Stimulated activated CD8-positive, alpha-beta memory T cell treated with anti-CD3 and anti-CD28 coated beads, Interleukin-12 subunit alpha, Interleukin-12 subunit beta, amount 100 ng/mL, for 1 hour (primary cell): ENCODE measurements around the gene COPS9.

ENCODE experiments used
- DNase-seq: peaks from one replicate; pipeline ENCODE4 v3.0.0-alpha.2; 2020; ENCODE audit warnings: low read depth

The COPS9 gene

DNA sequence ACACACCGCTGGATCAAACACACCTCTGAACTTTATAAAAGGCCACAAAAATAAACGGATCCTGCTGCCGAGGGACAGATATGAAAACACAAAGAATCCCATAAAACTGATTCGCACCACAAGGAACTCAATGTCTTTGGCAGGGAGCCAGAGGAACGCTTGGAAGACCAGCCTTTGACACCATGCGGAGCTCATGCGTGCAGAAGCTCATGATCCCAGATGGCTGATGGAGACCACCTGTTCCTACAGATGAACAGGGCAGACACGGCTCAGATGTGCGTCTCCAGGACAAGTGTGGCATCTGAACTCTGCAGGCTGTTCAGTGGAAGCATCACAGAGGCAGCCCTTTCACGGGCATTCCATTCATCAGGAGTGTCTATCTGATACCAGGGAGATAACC is 24.9 kb downstream of the COPS9 start:
- no peak for DNase-seq

DNA sequence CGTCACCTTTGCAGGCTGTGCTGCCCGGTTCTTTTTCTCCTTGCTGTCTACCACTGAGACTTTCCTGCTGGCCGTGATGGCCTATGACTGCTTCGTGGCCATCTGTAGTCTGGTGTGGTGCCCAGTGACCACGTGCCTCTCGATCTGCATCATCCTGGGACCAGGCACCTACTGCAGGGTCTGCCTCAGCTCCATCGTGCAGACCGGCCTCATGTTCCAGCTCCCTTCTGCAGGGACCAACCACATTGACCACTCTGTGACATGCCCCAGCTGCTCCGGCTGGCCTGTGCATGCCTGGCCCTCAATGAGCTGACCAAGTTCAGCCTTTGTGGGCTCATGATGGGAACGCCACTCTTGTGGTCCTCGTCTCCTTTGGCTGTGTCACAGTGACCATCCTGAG is 26.7 kb downstream of the COPS9 start:
- DNase-seq = no peak

DNA sequence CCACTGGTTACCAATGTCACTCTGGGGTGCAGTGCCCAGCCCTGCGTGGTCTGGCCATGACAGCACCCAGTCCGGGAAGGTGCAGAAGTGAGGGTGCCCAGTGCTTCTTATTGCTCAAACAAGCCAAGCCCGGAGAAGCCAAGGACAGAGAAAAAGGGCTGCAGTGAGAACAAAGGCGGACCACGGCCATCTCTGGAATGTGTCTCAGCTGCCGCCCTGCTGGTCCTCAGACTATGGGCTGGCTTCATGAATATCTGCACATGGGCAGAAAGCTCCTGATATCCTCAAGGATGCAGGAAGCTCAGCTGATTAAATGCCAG is 28.7 kb downstream of the COPS9 start:
- DNase-seq = no peak

DNA sequence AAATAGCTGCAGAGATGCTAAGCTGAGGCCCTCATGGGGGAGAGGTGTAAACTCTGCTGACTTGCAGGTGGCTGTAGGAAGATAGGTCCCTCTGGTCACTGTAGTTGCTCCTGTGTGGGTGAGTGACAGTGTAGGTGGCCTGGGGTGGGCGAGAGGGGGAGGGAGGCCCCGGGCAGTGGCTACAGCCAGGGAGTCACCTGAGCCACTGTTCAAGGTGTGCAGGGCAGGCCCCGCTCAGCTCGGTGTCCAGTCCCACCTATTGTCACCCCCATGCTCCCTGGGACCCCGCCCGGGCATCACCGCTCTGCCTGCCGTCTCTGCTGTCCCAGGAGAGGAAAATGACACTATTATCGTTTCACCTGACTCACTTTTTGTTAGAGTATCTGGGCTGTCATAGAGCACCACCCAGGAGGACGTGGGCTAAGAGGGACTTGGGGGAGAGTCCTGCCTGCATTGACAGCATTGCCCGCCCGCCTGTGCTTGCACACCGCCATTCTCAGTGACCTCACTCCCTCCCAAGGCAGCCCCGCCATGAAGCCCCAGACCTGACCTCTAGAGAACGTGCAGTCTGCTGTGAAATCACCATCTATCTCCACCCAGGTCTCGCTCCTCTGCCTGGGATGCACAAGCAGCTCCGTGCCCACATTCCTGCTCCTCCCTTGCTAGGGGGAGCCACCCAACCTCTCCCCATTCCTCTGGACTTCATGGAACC is 29.2 kb downstream of the COPS9 start:
- no peak for DNase-seq

DNA sequence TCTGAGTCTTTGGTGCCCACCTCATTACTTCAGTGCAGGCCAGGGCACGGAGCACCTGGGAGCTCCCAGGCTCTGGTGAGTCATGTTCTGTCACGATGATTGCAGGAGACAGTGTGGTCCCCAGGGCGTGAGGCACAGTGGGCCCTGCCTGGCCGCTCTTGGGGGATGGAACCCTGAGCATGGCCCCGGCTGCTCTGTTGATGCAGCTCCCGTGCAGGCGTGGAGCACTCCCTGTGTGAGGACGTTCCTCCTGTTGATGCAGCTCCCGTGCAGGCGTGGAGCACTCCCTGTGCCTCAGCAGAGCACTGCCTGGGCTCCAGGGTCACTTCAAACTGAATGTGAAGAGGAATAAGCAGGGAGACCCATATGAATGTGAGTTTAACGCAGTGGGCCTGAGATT is 30.1 kb downstream of the COPS9 start:
- DNase-seq = no peak

DNA sequence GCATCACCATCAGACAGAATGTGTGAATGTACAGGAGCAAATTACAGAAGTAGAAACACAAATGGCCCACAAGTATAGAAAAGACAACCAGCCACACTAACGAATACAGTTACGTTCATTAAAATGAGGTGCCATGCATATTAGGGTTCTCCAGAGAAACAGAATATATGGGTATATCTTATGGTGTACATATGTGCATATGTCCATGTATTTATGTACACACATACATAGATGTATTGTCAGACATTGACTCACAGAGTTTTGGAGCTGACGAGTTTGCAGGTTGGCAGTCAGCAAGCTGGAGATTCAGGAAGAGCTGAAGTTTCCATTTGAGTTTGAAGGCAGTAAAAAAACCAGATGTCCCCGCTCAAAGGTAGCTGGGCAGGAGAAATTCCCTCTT is 33.0 kb downstream of the COPS9 start:
- no peak for DNase-seq

DNA sequence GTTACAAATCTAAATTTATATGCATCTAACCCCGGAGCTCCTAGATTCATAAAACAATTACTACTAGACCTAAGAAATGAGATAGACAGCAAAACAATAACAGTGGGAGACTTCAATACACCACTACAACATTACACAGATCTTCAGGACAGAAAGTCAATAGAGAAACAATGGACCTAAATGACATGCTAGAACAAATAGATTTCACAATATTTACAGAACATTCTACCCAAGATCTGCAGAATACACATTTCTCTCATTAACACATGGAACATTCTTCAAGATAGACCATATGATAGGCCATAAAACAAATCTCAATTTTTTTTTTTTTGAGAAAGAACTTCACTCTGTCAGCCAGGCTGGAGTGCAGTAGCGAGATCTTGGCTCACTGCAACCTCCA is 37.8 kb downstream of the COPS9 start:
- no peak for DNase-seq

DNA sequence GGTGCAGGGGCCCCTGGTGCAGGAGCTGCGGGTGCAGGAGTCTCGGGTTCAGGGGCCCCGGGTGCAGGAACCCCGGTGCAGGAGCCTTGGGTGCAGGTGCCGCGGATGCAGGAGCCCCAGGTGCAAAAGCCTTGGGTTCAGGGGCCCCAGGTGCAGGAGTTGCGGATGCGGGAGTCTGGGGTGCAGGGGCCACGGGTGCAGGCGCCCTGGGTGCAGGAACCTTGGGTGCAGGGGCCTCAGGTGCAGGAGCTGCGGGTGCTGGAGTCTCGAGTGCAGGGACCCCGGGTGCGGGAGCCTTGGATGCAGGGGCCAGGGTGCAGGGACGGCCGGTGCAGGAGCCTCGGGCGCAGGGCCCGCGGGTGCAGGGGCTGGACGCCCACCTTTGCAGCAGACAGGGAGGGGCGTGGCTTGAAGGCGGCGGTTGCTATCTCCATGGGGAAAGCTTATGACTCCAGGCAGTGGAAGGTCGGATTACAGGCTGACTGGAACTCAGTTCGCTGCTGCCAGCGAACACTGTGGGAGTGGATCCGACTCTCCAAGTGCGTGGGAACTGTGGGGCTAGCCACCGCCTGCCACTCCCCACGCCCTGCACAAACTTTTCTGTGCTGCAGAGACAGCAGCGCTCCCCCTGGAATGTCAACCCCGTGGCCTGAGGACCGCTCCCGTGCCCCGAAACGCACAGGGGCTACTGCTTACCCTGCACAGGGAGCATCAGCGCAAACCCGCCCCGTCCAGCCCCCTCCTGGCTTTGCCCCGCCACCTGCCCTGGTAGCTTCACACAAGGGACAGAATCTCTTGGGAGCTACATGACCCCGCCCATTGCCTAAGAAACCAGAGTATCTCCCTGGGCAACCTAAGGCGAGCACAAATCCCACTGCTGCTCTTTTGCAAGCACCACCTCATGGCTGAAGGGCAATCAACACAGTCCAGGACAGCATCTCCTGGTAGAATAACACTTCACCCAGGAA is 40.3 kb downstream of the COPS9 start:
- no peak for DNase-seq

DNA sequence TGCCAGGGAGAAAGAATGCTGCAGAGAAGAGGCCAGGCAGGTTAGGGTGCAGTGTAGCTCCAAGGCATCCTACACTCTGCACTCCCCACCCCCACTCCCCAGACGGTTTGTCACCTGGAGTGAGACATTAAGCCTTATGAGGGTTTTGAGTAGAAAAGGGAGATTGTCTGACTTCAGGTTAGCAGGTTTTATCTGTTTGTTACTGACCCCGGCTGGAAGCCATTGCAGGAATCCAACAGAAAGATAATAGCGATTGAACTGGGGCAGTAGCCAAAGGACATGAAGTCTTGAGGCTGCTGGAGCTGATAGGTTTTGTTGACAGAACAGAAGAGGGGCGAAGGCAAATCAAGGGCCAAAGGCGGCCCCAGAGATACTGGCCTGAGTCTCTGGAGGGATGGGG is 46.8 kb downstream of the COPS9 start:
- DNase-seq = no peak

DNA sequence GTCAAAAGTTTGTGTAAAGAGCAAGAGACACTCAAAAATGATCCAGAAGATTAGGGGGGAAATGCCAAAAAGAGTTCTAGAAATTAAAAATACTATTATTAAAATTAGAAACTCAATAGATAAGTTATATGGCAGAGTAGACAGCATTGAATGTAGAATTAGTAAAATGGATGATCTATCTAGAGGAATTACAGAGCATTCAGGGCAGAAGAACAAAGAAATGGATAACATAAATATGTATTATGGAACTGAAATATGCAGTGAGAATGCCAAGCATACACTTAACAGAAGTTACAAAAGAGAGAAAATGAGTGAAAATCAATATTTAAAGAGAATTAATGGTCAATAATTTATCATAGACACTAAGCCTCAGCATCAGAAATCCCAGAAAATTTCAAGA is 49.5 kb downstream of the COPS9 start:
- no peak for DNase-seq
